ENCODE data around the gene CRYBG2. TPM values are rescaled to one million over a fixed set of nuclear protein-coding genes. Genes with fewer than 3 reads are reported as not detected.
"Not testable (repeated sequence)": the region's sequence is repeated elsewhere in the genome, so short reads cannot be mapped to it uniquely, and the experiment has no call there.

Gene CRYBG2
- total and polyA plus RNA-seq, 2 donors: 0.76 to 7.3 TPM

DNA sequence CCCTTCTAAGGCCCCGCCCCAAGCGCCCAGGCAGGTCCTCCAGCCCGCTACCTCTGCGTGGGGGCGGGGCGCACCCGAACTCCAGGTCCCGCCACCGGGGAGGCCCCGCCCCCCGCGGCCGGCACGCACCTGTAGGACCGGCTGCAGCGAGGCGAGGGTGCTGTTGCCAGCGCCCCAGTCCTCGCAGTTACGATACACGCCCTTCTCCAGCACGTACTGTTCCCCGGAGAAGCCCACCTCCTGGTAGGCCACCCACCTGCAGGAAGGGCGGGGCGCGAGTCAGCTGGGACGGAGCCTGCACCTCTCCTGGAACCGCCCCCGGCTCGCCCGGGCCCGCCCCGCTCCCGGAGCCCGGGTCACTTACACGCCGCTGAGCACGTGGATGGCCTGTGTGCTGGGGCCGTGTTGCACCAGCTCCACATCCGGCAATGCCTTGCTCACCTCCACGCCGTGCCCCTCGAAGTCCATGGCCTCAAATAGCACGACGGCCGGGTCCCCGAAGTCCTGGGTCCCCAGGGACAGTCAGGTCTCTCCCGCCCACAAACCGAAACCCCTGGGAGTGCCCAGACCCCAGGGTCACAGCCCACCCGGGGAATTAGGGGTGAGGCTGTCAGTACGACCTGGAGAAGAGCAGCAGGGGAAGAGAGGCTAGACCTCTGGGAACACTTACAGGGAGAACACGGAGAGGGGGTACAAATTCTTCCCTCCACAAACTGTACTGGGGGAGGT lies 17.3 kb downstream of the CRYBG2 start:
- peaks cover 5 to 14% of the 10 kb centered on the region in 2 donors for H3K4me1 ChIP-seq (ENCODE audit: control insufficient read depth in 2 of 2, insufficient read depth in 2 of 2, low read length in 2 of 2)
- peaks cover 17 to 56% of the 10 kb centered on the region in 2 donors for H3K27me3 ChIP-seq (ENCODE audit: control insufficient read depth in 2 of 2, insufficient read depth in 1 of 2, low read length in 1 of 2)
- peak overlapping the region; percentile 27 to 49 for H3K4me3 ChIP-seq (ENCODE audit: low read length in 2 of 2)
- no peaks in the 10 kb centered on the region for H3K9me3 ChIP-seq (ENCODE audit: control insufficient read depth in 2 of 2, insufficient read depth in 1 of 2, low read length in 1 of 2)
- H3K36me3 ChIP-seq (ENCODE audit: control insufficient read depth in 2 of 2, insufficient read depth in 2 of 2, low read length in 1 of 2): no peaks in the 10 kb centered on the region
- H3K27ac ChIP-seq (ENCODE audit: low read depth in 1 of 2, low read length in 1 of 2): no peak overlapping the region
- 18% methylated on average over 52 of the region's 52 CpGs for WGBS
- peak in 4 of 9 donors; percentile 46 to 69 (median 50) for DNase-seq (ENCODE audit: low read depth in 6 of 9, low spot score in 9 of 9)

DNA sequence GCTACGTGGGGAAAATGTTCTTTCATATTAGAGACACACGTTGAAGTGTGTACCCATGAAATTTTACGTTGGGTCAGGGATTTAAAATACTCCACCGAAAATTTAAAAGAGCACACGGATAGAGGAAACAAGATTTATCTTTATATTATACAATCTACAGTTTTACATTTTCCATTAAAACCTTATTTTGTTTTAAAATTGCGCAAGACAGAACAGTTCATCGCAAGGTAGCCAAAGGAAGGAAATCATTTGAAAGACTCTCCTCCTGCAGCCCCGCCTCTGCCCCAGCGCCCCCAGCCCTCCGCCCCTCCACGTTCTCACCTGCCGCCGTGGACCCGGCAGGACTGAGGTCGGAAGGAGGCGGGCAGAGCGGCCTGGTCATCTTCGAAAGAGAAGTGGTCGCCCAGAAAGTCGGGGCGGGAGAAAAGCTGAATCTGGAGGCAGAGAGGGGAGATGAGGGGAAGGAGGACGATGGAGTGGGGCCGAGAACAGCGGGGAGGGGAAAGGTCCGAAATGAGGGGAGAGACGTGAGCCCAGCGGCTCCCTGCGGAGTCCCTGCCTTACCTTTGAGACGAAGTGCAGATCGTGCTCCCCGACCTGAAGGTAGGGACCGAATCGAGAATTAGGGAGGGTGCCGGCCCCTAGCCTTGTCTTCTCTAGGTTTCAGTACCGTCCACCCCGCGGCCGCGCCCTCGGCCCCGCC lies 18.0 kb downstream of the CRYBG2 start:
- no peak for DNase-seq (ENCODE audit: low read depth in 6 of 9, low spot score in 9 of 9)
- Histone ChIP-seq H3K4me3 (ENCODE audit: low read length in 2 of 2) (peak overlapping the region; percentile 27 to 49), H3K27ac (ENCODE audit: low read depth in 1 of 2, low read length in 1 of 2) (no peak overlapping the region), H3K9me3 (ENCODE audit: control insufficient read depth in 2 of 2, insufficient read depth in 1 of 2, low read length in 1 of 2) (no peaks in the 10 kb centered on the region), H3K27me3 (ENCODE audit: control insufficient read depth in 2 of 2, insufficient read depth in 1 of 2, low read length in 1 of 2) (peaks cover 19 to 62% of the 10 kb centered on the region in 2 donors), H3K4me1 (ENCODE audit: control insufficient read depth in 2 of 2, insufficient read depth in 2 of 2, low read length in 2 of 2) (peaks cover 5 to 14% of the 10 kb centered on the region in 2 donors), H3K36me3 (ENCODE audit: control insufficient read depth in 2 of 2, insufficient read depth in 2 of 2, low read length in 1 of 2) (no peaks in the 10 kb centered on the region)
- 3% methylated on average over 41 of the region's 41 CpGs for WGBS

DNA sequence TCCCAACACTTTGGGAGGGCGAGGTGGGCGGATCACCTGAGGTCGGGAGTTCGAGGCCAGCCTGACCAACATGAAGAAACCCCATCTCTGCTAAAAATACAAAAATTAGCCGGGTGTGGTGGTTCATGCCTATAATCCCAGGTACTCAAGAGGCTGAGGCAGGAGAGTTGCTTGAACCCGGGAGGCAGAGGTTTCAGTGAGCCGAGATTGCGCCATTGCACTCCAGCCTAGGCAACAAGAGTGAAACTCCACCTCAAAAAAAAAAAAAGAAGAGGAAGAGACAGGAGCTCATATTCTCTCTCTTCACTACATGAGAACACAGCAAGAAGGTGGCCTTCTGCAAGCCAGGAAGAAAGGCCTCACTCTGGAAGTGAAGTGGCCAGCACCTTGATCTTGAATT lies 20.6 kb downstream of the CRYBG2 start:
- not testable (repeated sequence) for H3K27ac ChIP-seq (ENCODE audit: low read depth in 1 of 2, low read length in 1 of 2); DNase-seq (ENCODE audit: low read depth in 6 of 9, low spot score in 9 of 9); H3K36me3 ChIP-seq (ENCODE audit: control insufficient read depth in 2 of 2, insufficient read depth in 2 of 2, low read length in 1 of 2); H3K4me3 ChIP-seq (ENCODE audit: low read length in 2 of 2); H3K9me3 ChIP-seq (ENCODE audit: control insufficient read depth in 2 of 2, insufficient read depth in 1 of 2, low read length in 1 of 2)
- Histone ChIP-seq H3K4me1 (ENCODE audit: control insufficient read depth in 2 of 2, insufficient read depth in 2 of 2, low read length in 2 of 2) (peaks cover 5 to 14% of the 10 kb centered on the region in 2 donors), H3K27me3 (ENCODE audit: control insufficient read depth in 2 of 2, insufficient read depth in 1 of 2, low read length in 1 of 2) (peaks cover 19 to 53% of the 10 kb centered on the region in 2 donors)
- WGBS: 98% methylated on average over 8 of the region's 8 CpGs

DNA sequence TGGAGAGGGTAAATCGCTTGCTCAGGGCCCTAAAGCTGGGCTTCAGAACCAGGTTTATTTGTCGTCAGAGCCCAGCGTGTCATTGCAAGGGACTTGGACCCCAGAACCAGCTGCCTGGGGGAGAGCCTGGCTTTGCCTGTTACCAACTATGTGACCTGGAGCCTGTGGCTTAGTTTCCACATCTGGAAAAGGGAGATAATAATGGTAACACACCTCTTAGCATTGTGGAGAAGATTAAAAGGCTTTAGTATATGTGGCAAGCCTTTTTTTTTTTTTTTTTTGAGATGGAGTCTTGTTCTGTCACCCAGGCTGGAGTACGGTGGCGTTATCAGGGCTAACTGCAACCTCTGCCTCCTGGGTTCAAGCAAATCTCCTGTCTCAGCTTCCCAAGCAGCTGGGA lies 23.7 kb downstream of the CRYBG2 start:
- Histone ChIP-seq H3K27me3 (ENCODE audit: control insufficient read depth in 2 of 2, insufficient read depth in 1 of 2, low read length in 1 of 2) (peaks cover 4 to 22% of the 10 kb centered on the region in 2 donors), H3K4me3 (ENCODE audit: low read length in 2 of 2) (no peak overlapping the region), H3K9me3 (ENCODE audit: control insufficient read depth in 2 of 2, insufficient read depth in 1 of 2, low read length in 1 of 2) (no peaks in the 10 kb centered on the region), H3K4me1 (ENCODE audit: control insufficient read depth in 2 of 2, insufficient read depth in 2 of 2, low read length in 2 of 2) (peaks cover 0 to 4% of the 10 kb centered on the region in 2 donors), H3K27ac (ENCODE audit: low read depth in 1 of 2, low read length in 1 of 2) (no peak overlapping the region), H3K36me3 (ENCODE audit: control insufficient read depth in 2 of 2, insufficient read depth in 2 of 2, low read length in 1 of 2) (no peaks in the 10 kb centered on the region)
- no peak for DNase-seq (ENCODE audit: low read depth in 6 of 9, low spot score in 9 of 9)
- 96% methylated on average over 5 of the region's 5 CpGs for WGBS

DNA sequence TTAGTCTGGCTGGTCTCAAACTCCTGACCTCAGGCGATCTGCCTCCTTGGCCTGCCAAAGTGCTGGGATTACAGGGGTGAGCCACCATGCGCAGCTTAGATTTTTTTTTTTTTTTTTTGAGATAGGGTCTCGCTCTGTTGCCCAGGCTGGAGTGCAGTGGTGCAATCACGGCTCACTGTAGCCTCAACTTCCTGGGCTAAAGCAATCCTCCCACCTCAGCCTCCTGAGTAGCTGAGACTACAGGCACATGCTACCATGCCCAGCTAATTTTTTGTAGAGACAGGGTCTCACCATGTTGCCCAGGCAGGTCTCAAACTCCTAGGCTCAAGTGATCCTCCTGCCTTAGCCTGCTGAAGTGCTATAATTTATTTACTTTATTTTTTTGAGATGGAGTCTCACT lies 24.6 kb downstream of the CRYBG2 start:
- H3K4me1 ChIP-seq (ENCODE audit: control insufficient read depth in 2 of 2, insufficient read depth in 2 of 2, low read length in 2 of 2); H3K27ac ChIP-seq (ENCODE audit: low read depth in 1 of 2, low read length in 1 of 2); H3K9me3 ChIP-seq (ENCODE audit: control insufficient read depth in 2 of 2, insufficient read depth in 1 of 2, low read length in 1 of 2); H3K36me3 ChIP-seq (ENCODE audit: control insufficient read depth in 2 of 2, insufficient read depth in 2 of 2, low read length in 1 of 2); DNase-seq (ENCODE audit: low read depth in 6 of 9, low spot score in 9 of 9); H3K4me3 ChIP-seq (ENCODE audit: low read length in 2 of 2): not testable (repeated sequence)
- peaks cover 3 to 13% of the 10 kb centered on the region in 2 donors for H3K27me3 ChIP-seq (ENCODE audit: control insufficient read depth in 2 of 2, insufficient read depth in 1 of 2, low read length in 1 of 2)
- 96% methylated on average over 4 of the region's 4 CpGs for WGBS

DNA sequence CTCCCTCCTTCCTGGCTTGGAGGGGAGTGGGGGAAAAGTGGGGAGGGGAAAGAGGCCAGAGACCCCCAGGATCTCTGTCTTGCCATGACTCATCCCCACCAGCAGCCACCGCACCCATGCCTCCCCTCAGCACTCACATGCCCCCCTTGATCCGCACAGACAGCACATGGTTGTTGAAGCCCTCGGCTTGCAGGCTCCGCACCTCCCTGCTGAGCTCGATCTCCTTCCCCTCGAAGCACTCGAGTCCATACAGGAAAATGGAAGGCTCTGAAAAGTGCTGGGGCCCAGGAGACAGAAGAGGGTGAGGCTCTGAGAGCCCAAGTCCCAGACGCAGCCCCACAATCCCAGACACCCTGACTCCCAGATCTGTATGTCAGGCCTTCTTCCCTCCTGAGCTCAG lies 25.3 kb downstream of the CRYBG2 start:
- no peaks in the 10 kb centered on the region for H3K9me3 ChIP-seq (ENCODE audit: control insufficient read depth in 2 of 2, insufficient read depth in 1 of 2, low read length in 1 of 2)
- no peak overlapping the region for H3K4me3 ChIP-seq (ENCODE audit: low read length in 2 of 2)
- DNase-seq (ENCODE audit: low read depth in 6 of 9, low spot score in 9 of 9): no peak
- peaks cover 0 to 6% of the 10 kb centered on the region in 2 donors for H3K4me1 ChIP-seq (ENCODE audit: control insufficient read depth in 2 of 2, insufficient read depth in 2 of 2, low read length in 2 of 2)
- 95% methylated on average over 8 of the region's 8 CpGs for WGBS
- no peak overlapping the region for H3K27ac ChIP-seq (ENCODE audit: low read depth in 1 of 2, low read length in 1 of 2)
- H3K27me3 ChIP-seq (ENCODE audit: control insufficient read depth in 2 of 2, insufficient read depth in 1 of 2, low read length in 1 of 2): peaks cover 3 to 7% of the 10 kb centered on the region in 2 donors
- peaks cover 7 to 10% of the 10 kb centered on the region in 2 donors for H3K36me3 ChIP-seq (ENCODE audit: control insufficient read depth in 2 of 2, insufficient read depth in 2 of 2, low read length in 1 of 2)

DNA sequence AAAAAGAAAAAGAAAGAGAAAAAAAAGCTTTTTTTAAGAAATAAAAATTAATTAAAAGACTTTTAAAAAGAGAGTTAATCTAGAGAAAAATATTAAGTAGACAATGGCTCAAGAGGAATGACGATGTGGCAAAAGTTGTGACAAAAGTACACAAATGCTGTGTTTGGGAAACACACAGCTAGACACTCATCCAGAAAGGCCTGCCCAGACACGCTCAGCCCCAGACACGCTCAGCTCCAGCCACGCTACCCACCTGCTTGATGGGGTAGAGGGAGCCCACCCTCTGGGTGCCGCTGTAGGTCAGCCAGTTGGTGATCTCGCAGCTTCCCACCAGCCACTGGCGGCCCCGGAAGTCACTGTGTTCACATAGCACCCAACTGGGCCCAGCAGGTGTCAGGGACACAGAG lies 26.0 kb downstream of the CRYBG2 start:
- Histone ChIP-seq H3K27me3 (ENCODE audit: control insufficient read depth in 2 of 2, insufficient read depth in 1 of 2, low read length in 1 of 2) (peaks cover 3 to 7% of the 10 kb centered on the region in 2 donors), H3K4me3 (ENCODE audit: low read length in 2 of 2) (no peak overlapping the region), H3K27ac (ENCODE audit: low read depth in 1 of 2, low read length in 1 of 2) (no peak overlapping the region), H3K4me1 (ENCODE audit: control insufficient read depth in 2 of 2, insufficient read depth in 2 of 2, low read length in 2 of 2) (peaks cover 0 to 11% of the 10 kb centered on the region in 2 donors), H3K9me3 (ENCODE audit: control insufficient read depth in 2 of 2, insufficient read depth in 1 of 2, low read length in 1 of 2) (no peaks in the 10 kb centered on the region), H3K36me3 (ENCODE audit: control insufficient read depth in 2 of 2, insufficient read depth in 2 of 2, low read length in 1 of 2) (peaks cover 10 to 11% of the 10 kb centered on the region in 2 donors)
- 87% methylated on average over 8 of the region's 8 CpGs for WGBS
- DNase-seq (ENCODE audit: low read depth in 6 of 9, low spot score in 9 of 9): peak in 1 of 9 donors; percentile 33

DNA sequence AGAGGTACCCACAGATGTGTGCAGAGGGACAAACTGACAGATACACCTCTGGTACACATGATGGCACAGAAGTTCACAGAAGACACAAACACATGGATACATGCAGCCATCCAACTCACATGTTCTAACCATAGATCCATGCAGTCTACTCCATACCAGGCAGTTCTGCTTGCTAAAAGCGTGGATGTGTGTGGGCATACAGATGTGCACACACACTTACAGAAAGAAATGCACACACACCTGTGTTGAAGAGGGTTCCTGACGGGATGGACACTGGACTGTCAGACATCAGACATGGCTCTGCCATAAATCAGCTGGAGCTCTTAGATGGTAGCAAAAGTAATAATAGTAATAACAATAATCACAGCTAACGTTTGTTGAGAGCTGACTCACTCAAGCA lies 29.4 kb downstream of the CRYBG2 start:
- Histone ChIP-seq H3K36me3 (ENCODE audit: control insufficient read depth in 2 of 2, insufficient read depth in 2 of 2, low read length in 1 of 2) (peaks cover 35 to 39% of the 10 kb centered on the region in 2 donors), H3K4me1 (ENCODE audit: control insufficient read depth in 2 of 2, insufficient read depth in 2 of 2, low read length in 2 of 2) (peaks cover 14 to 44% of the 10 kb centered on the region in 2 donors), H3K9me3 (ENCODE audit: control insufficient read depth in 2 of 2, insufficient read depth in 1 of 2, low read length in 1 of 2) (no peaks in the 10 kb centered on the region), H3K27me3 (ENCODE audit: control insufficient read depth in 2 of 2, insufficient read depth in 1 of 2, low read length in 1 of 2) (no peaks in the 10 kb centered on the region), H3K27ac (ENCODE audit: low read depth in 1 of 2, low read length in 1 of 2) (no peak overlapping the region), H3K4me3 (ENCODE audit: low read length in 2 of 2) (no peak overlapping the region)
- WGBS: 97% methylated on average over 3 of the region's 3 CpGs
- no peak for DNase-seq (ENCODE audit: low read depth in 6 of 9, low spot score in 9 of 9)

DNA sequence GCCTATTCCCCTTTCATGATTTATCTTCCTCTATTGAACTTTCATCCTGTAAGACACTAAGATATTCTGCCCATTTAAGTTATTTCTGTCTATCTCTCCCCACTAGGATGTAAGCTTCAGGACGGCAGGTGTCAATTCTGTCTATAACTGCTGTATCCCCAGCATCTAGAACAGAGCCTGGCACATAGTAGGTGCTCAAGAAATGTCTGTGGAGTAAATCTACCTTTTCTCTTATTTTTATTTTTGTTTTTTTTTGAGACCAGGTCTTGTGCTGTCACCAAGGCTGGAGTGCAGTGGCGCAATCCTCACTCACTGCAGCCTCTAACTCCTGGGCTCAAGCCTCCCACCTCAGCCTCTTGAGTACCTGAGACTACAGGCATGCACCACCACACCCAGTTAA lies 30.5 kb downstream of the CRYBG2 start:
- WGBS: 95% methylated on average over 2 of the region's 2 CpGs
- H3K9me3 ChIP-seq (ENCODE audit: control insufficient read depth in 2 of 2, insufficient read depth in 1 of 2, low read length in 1 of 2): no peaks in the 10 kb centered on the region
- no peaks in the 10 kb centered on the region for H3K27me3 ChIP-seq (ENCODE audit: control insufficient read depth in 2 of 2, insufficient read depth in 1 of 2, low read length in 1 of 2)
- DNase-seq (ENCODE audit: low read depth in 6 of 9, low spot score in 9 of 9): no peak
- H3K4me1 ChIP-seq (ENCODE audit: control insufficient read depth in 2 of 2, insufficient read depth in 2 of 2, low read length in 2 of 2): peaks cover 14 to 50% of the 10 kb centered on the region in 2 donors
- H3K27ac ChIP-seq (ENCODE audit: low read depth in 1 of 2, low read length in 1 of 2): no peak overlapping the region
- H3K4me3 ChIP-seq (ENCODE audit: low read length in 2 of 2): no peak overlapping the region
- H3K36me3 ChIP-seq (ENCODE audit: control insufficient read depth in 2 of 2, insufficient read depth in 2 of 2, low read length in 1 of 2): peaks cover 35 to 39% of the 10 kb centered on the region in 2 donors
